HEK293T (cell line): ENCODE results near the gene KLF12.

Source experiments
- CTCF ChIA-PET: fragments of 350-600 bp; formaldehyde crosslinking; extraction: SDS; loops from one replicate; lab custom pipeline; 2021; ENCODE audit warnings: antibody characterized with exemption, inconsistent platforms; lab: Yijun Ruan, JAX
- POLR2A ChIA-PET: fragments of 350-600 bp; formaldehyde crosslinking; extraction: SDS; loops from one replicate; lab custom pipeline; 2020; ENCODE audit warnings: antibody characterized with exemption, inconsistent platforms; lab: Yijun Ruan, JAX
- DNase-seq: peaks from one replicate; pipeline ENCODE4 v3.0.0; 2012; ENCODE audit warnings: mixed read lengths; ENCODE audit errors: extremely low spot score
- ARNT ChIP-seq: fragments of 450-650 bp; IDR thresholded peaks from 2 replicates; pipeline ENCODE4 v1.6.1; 2017; ENCODE audit warnings: mild to moderate bottlenecking
- BHLHE40 ChIP-seq: fragments of 450-650 bp; IDR thresholded peaks from 2 replicates; pipeline ENCODE4 v1.6.1; 2016; ENCODE audit warnings: mild to moderate bottlenecking, moderate library complexity, borderline replicate concordance
- CTBP1 ChIP-seq: fragments of 450-650 bp; IDR thresholded peaks from 2 replicates; pipeline ENCODE4 v1.6.1; 2016; ENCODE audit warnings: borderline replicate concordance
- ELF4 ChIP-seq: fragments of 450-650 bp; IDR thresholded peaks from 2 replicates; pipeline ENCODE4 v1.6.1; 2017; ENCODE audit warnings: antibody characterized with exemption
- FOXA1 ChIP-seq: fragments of 450-650 bp; IDR thresholded peaks from 2 replicates; pipeline ENCODE4 v1.6.1; 2016; ENCODE audit warnings: mild to moderate bottlenecking
- FOXK2 ChIP-seq: fragments of 450-650 bp; IDR thresholded peaks from 2 replicates; pipeline ENCODE4 v1.6.1; 2016; ENCODE audit warnings: mild to moderate bottlenecking
- FOXM1 ChIP-seq: fragments of 450-650 bp; IDR thresholded peaks from 2 replicates; pipeline ENCODE4 v1.6.1; 2017; ENCODE audit warnings: mild to moderate bottlenecking, borderline replicate concordance
- HDGF ChIP-seq: fragments of 450-650 bp; IDR thresholded peaks from 2 replicates; pipeline ENCODE4 v1.6.1; 2017; ENCODE audit warnings: antibody characterized with exemption, borderline replicate concordance
- L3MBTL2 ChIP-seq: fragments of 450-650 bp; conservative IDR thresholded peaks from 2 replicates; pipeline ENCODE4 v1.6.1; 2016; ENCODE audit warnings: mild to moderate bottlenecking
- LEF1 ChIP-seq: fragments of 450-650 bp; IDR thresholded peaks from 2 replicates; pipeline ENCODE4 v1.6.1; 2017; ENCODE audit warnings: mild to moderate bottlenecking, borderline replicate concordance
- NFRKB ChIP-seq: fragments of 450-650 bp; IDR thresholded peaks from 2 replicates; pipeline ENCODE4 v1.6.1; 2016; ENCODE audit warnings: mild to moderate bottlenecking, moderate library complexity
- SP1 ChIP-seq: fragments of 450-650 bp; IDR thresholded peaks from 2 replicates; pipeline ENCODE4 v1.6.1; 2017
- SUZ12 ChIP-seq: fragments of 450-650 bp; IDR thresholded peaks from 2 replicates; pipeline ENCODE4 v1.6.1; 2016; ENCODE audit warnings: mild to moderate bottlenecking
- TARDBP ChIP-seq: fragments of 450-650 bp; IDR thresholded peaks from 2 replicates; pipeline ENCODE4 v1.6.1; 2016
- ZNF384 ChIP-seq: fragments of 450-650 bp; IDR thresholded peaks from 2 replicates; pipeline ENCODE4 v1.6.1; 2016
- TF ChIP-seq, protein P1 (sequence below): fragments of 450-650 bp; IDR thresholded peaks from 2 replicates; pipeline ENCODE4 v1.6.1; 2016

Gene KLF12

DNA sequence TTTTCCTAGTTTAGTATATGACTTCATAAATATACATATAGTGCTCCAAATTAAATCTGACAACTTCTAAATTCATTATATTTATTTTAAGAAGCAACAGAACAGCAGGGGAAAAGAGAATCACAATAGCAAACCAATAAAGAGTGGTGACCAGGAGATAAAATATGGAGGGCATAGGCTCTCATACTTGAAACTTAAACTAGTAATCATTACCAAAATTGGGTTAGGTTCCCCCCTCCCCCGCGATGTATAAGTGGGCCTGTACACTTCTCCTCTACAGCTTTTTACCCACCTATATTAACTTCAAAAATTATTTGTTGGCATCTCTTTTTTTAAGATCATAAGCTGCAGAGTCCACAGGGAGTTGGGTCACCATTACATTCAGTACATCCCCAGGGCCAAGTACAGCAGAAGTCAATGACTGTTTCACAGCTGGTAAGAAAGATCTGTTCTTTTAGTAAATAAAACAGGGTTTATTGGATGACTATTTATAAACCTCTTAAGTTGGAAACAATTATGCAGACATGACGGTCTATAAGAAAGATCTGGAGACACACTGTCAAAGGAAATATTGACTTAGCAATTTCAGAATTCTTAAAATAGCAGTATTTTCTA, 29.4 kb downstream of the KLF12 start:
- DNase-seq = no peak
- CTCF ChIA-PET = no interaction called here
- POLR2A ChIA-PET = no interaction called here
- TF ChIP-seq NFRKB = no peak
- TF ChIP-seq ZNF384 = no peak
- TF ChIP-seq HDGF = no peak
- TF ChIP-seq CTBP1 = no peak
- TF ChIP-seq ELF4 = no peak
- no peak for TF ChIP-seq SUZ12
- no peak for TF ChIP-seq SP1
- no peak for TF ChIP-seq FOXK2
- TF ChIP-seq, protein P1, sequence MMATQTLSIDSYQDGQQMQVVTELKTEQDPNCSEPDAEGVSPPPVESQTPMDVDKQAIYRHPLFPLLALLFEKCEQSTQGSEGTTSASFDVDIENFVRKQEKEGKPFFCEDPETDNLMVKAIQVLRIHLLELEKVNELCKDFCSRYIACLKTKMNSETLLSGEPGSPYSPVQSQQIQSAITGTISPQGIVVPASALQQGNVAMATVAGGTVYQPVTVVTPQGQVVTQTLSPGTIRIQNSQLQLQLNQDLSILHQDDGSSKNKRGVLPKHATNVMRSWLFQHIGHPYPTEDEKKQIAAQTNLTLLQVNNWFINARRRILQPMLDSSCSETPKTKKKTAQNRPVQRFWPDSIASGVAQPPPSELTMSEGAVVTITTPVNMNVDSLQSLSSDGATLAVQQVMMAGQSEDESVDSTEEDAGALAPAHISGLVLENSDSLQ = no peak
- TF ChIP-seq FOXM1 = no peak
- TF ChIP-seq L3MBTL2 = no peak
- TF ChIP-seq TARDBP = no peak
- TF ChIP-seq BHLHE40 = no peak
- TF ChIP-seq ARNT = no peak

DNA sequence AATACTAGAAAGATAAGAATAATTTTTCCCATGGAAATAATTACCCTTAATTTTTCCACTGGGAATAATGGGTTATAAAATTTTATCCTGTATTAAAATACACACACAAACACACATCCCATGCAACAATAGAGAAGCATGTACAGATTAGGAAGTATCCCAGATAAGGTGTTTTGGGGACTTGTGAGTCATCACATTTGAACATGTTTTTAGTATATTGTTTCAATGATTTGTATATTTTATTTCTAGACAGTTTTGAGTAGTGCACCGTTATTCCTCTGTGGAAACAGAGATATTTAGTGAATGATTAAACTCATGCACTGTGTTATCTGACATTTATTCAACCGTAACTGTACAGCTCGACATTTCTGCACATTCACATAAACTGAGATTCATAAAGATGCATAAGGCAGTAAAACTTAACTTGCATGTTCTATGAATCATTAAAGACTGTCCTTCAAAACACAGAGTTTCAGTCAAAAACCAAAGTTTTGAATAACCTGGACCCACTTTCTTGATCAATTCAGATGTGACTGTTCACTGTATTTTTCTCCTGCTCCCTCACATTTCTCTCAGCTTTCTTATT, 30.1 kb downstream of the KLF12 start:
- ChIA-PET CTCF (no interaction called here), POLR2A (no interaction called here)
- no peak for DNase-seq
- TF ChIP-seq BHLHE40 = no peak

DNA sequence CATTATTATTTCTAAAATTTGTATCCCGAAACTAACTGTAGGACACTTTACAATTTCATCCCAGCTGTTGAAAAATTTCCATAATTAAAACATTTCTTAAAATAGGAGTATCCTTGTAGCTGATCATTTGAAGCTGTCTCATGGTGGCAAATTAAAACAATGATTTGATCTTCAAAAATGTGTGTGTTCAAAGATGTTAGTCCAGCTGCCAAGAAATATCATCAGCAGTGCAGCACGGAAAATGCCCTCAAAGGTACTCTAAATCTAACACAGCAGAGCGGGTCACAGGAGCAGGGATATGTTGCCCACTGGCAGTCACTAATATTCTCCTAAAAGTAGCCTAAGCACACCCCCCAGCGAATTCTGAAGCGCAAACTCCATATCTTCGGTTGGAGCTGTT, 31.0 kb downstream of the KLF12 start:
- DNase-seq = no peak
- ChIA-PET POLR2A (no interaction called here), CTCF (no interaction called here)
- TF ChIP-seq, protein P1 = no peak
- TF ChIP-seq SP1 (no peak), TARDBP (no peak), BHLHE40 (no peak), FOXA1 (no peak), NFRKB (no peak), SUZ12 (no peak), FOXM1 (no peak)

DNA sequence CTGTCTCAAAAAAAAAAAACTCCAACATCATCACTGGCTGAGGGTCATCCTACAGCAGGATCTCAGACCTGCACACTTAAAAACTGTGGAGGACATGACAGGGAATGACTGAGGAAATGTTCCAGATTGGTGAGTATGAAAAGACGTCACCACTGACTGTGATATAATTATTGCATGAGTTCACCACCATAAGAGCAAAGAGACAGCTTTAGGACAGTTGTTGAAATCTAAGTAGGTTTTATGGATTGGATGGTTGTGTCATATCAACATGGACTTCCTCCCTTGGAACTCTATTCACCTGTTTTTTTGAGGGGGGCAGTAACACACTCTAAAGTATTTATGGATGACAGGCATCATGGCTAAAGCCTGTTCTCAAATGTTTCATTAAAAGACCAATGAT, 31.5 kb downstream of the KLF12 start:
- ChIA-PET POLR2A (no interaction called here), CTCF (interaction anchor here (0.6 kb wide), 1 partner anchor 85 kb away, joined by 3 read pairs; no protein-coding TSS in a partner anchor)
- DNase-seq = no peak
- TF ChIP-seq ARNT (no peak), HDGF (no peak), LEF1 (no peak), BHLHE40 (no peak), FOXK2 (no peak), FOXA1 (no peak), FOXM1 (no peak)
- TF ChIP-seq, protein P1 = no peak

DNA sequence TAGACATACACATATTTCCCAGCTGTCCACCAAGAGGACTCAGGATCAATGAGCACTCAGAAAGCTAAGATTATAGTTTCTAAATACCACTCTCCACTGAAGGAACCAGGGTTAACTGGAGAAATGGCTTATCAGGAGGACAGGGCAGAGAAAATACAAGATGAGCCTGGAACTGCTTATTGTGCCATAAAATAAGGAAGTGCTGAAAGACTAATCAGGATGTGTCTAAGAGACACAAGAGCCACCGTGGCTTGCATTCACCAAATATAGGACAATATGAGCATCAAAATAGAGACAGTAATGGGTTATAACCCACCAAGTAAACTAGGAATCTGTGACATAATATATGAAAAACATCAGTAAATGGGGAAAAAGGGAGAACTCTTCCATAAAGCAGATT, 32.8 kb downstream of the KLF12 start:
- CTCF ChIA-PET = no interaction called here

More for the DNA sequence above, 32.8 kb downstream of the KLF12 start:
- no peak for DNase-seq
- TF ChIP-seq SUZ12 = no peak
- TF ChIP-seq TARDBP = no peak
- TF ChIP-seq ELF4 = no peak
- TF ChIP-seq BHLHE40 = no peak
- no peak for TF ChIP-seq HDGF
- no peak for TF ChIP-seq LEF1
- no peak for TF ChIP-seq ARNT
- no peak for TF ChIP-seq SP1
- TF ChIP-seq CTBP1 = no peak
- TF ChIP-seq FOXM1 = no peak
- TF ChIP-seq ZNF384 = no peak
- TF ChIP-seq FOXA1 = no peak
- TF ChIP-seq, protein P1 = no peak
- no peak for TF ChIP-seq FOXK2
- no peak for TF ChIP-seq NFRKB
- TF ChIP-seq L3MBTL2 = no peak
- POLR2A ChIA-PET = no interaction called here
